ENCODE data around the gene FOXQ1. TPM values are rescaled to one million over a fixed set of nuclear protein-coding genes. Genes with fewer than 3 reads are reported as not detected.

The FOXQ1 gene
- total and polyA plus RNA-seq, 2 of the 13 experiments (the other 11 are each of a cell fraction or from before 2014, with no cell fraction given) = 35.2 to 39.8 TPM

DNA sequence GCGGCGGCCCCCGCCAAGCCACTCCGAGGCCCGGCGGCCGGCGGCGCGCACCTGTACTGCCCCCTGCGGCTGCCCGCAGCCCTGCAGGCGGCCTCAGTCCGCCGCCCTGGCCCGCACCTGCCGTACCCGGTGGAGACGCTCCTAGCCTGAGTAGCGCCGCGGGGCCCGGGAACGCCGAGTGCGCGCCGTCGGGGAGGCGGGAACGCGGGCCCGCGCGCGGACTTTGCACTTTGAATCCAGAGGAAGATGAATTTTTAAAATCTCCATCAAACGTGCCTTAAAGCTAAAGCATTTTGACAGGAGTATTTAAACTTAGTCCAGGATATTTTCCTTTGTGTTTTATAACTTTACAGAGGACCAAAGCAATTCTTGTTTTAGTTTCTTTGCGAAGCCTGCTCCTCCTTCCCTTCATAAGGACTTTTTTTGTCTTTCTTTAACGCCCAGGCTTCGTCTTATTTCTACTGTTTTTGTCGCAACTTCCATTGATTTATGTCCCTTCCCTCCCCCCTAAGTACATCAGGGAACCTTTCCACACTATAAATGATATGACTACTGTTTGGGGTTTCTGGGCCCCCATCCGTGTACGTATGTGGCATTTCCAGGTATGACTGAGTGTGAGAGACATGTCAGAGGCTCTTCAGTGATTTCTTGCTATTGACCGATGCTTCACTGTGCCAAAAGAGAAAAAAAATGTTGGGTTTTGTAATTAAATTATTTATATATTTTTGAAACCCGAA, 2.0 kb downstream of the FOXQ1 start (continued):
- TF ChIP-seq, protein P1, sequence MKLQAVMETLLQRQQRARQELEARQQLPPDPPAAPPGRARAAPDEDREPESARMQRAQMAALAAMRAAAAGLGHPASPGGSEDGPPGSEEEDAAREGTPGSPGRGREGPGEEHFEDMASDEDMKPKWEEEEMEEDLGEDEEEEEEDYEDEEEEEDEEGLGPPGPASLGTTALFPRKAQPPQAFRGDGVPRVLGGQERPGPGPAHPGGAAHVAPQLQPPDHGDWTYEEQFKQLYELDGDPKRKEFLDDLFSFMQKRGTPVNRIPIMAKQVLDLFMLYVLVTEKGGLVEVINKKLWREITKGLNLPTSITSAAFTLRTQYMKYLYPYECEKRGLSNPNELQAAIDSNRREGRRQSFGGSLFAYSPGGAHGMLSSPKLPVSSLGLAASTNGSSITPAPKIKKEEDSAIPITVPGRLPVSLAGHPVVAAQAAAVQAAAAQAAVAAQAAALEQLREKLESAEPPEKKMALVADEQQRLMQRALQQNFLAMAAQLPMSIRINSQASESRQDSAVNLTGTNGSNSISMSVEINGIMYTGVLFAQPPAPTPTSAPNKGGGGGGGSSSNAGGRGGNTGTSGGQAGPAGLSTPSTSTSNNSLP (IDR thresholded peaks at IDR 0.05; ENCODE audit: low read depth, low read length) = 0 out of 2 replicates have a peak, but pooled peaks have one; percentile 9
- TF ChIP-seq, protein P2, sequence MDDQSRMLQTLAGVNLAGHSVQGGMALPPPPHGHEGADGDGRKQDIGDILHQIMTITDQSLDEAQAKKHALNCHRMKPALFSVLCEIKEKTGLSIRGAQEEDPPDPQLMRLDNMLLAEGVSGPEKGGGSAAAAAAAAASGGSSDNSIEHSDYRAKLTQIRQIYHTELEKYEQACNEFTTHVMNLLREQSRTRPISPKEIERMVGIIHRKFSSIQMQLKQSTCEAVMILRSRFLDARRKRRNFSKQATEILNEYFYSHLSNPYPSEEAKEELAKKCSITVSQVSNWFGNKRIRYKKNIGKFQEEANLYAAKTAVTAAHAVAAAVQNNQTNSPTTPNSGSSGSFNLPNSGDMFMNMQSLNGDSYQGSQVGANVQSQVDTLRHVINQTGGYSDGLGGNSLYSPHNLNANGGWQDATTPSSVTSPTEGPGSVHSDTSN (CRISPR knock-in tag; IDR thresholded peaks at IDR 0.05; ENCODE audit: borderline replicate concordance) = 0 out of 2 replicates have a peak, but pooled peaks have one; percentile 40
- TF ChIP-seq MAFK (conservative IDR thresholded peaks at IDR 0.05 in 1 of 2, IDR thresholded peaks at IDR 0.05 in 1 of 2; ENCODE audit: low read length in 2 of 2) (no peak), JUND (CRISPR knock-in tag; IDR thresholded peaks at IDR 0.05) (peak; percentile 54; the same call in 1 of the 2 replicates), ZNF546 (CRISPR knock-in tag; conservative IDR thresholded peaks at IDR 0.05) (no peak), ELF3 (CRISPR knock-in tag; IDR thresholded peaks at IDR 0.05) (peak; percentile 45; the same call in 1 of the 2 replicates), ZNF790 (CRISPR knock-in tag; IDR thresholded peaks at IDR 0.05; ENCODE audit: borderline replicate concordance) (no peak), SALL1 (CRISPR knock-in tag; IDR thresholded peaks at IDR 0.05) (peak; percentile 79), POGZ (CRISPR knock-in tag; IDR thresholded peaks at IDR 0.05) (no peak), MLLT10 (CRISPR knock-in tag; IDR thresholded peaks at IDR 0.05) (no peak), BRD4 (CRISPR knock-in tag; IDR thresholded peaks at IDR 0.05) (peak; percentile 69; the same call in 1 of the 2 replicates)
- TF ChIP-seq, protein P3, sequence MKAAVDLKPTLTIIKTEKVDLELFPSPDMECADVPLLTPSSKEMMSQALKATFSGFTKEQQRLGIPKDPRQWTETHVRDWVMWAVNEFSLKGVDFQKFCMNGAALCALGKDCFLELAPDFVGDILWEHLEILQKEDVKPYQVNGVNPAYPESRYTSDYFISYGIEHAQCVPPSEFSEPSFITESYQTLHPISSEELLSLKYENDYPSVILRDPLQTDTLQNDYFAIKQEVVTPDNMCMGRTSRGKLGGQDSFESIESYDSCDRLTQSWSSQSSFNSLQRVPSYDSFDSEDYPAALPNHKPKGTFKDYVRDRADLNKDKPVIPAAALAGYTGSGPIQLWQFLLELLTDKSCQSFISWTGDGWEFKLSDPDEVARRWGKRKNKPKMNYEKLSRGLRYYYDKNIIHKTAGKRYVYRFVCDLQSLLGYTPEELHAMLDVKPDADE (CRISPR knock-in tag; IDR thresholded peaks at IDR 0.05) = 0 out of 2 replicates have a peak, but pooled peaks have one; percentile 75
- TF ChIP-seq, protein P4, sequence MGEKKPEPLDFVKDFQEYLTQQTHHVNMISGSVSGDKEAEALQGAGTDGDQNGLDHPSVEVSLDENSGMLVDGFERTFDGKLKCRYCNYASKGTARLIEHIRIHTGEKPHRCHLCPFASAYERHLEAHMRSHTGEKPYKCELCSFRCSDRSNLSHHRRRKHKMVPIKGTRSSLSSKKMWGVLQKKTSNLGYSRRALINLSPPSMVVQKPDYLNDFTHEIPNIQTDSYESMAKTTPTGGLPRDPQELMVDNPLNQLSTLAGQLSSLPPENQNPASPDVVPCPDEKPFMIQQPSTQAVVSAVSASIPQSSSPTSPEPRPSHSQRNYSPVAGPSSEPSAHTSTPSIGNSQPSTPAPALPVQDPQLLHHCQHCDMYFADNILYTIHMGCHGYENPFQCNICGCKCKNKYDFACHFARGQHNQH (CRISPR knock-in tag; IDR thresholded peaks at IDR 0.05) = peak; percentile 64
- TF ChIP-seq, protein P5, sequence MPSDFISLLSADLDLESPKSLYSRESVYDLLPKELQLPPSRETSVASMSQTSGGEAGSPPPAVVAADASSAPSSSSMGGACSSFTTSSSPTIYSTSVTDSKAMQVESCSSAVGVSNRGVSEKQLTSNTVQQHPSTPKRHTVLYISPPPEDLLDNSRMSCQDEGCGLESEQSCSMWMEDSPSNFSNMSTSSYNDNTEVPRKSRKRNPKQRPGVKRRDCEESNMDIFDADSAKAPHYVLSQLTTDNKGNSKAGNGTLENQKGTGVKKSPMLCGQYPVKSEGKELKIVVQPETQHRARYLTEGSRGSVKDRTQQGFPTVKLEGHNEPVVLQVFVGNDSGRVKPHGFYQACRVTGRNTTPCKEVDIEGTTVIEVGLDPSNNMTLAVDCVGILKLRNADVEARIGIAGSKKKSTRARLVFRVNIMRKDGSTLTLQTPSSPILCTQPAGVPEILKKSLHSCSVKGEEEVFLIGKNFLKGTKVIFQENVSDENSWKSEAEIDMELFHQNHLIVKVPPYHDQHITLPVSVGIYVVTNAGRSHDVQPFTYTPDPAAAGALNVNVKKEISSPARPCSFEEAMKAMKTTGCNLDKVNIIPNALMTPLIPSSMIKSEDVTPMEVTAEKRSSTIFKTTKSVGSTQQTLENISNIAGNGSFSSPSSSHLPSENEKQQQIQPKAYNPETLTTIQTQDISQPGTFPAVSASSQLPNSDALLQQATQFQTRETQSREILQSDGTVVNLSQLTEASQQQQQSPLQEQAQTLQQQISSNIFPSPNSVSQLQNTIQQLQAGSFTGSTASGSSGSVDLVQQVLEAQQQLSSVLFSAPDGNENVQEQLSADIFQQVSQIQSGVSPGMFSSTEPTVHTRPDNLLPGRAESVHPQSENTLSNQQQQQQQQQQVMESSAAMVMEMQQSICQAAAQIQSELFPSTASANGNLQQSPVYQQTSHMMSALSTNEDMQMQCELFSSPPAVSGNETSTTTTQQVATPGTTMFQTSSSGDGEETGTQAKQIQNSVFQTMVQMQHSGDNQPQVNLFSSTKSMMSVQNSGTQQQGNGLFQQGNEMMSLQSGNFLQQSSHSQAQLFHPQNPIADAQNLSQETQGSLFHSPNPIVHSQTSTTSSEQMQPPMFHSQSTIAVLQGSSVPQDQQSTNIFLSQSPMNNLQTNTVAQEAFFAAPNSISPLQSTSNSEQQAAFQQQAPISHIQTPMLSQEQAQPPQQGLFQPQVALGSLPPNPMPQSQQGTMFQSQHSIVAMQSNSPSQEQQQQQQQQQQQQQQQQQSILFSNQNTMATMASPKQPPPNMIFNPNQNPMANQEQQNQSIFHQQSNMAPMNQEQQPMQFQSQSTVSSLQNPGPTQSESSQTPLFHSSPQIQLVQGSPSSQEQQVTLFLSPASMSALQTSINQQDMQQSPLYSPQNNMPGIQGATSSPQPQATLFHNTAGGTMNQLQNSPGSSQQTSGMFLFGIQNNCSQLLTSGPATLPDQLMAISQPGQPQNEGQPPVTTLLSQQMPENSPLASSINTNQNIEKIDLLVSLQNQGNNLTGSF (CRISPR knock-in tag; IDR thresholded peaks at IDR 0.05) = no peak
